Peyer's patch (tissue), 4 donors: ENCODE data around the gene TM4SF18. TPM values are rescaled to one million over a fixed set of nuclear protein-coding genes. Genes with fewer than 3 reads are reported as not detected.
A peak's percentile ranks its signal among the peaks of the same experiment; 100 is the strongest.

Source experiments
- DNase-seq, 3 donors: peaks; one replicate each; pipeline ENCODE4 v3.0.0-alpha.2; 2017 to 2019
- H3K27ac ChIP-seq, 4 donors: fragments of 200-600 bp; sonication (generic); one replicate each; pipeline ENCODE4 v1.5.1; 2016 to 2019
- H3K27me3 ChIP-seq, 2 donors: fragments of 200-600 bp; sonication (generic); one replicate each; pipeline ENCODE4 v1.5.1; 2019
- H3K36me3 ChIP-seq, 3 donors: fragments of 200-600 bp; sonication (generic); one replicate each; pipeline ENCODE4 v1.5.1; 2016 to 2019
- H3K4me1 ChIP-seq, 4 donors: fragments of 200-600 bp; sonication (generic); one replicate each; pipeline ENCODE4 v1.5.1; 2016 to 2019
- H3K4me3 ChIP-seq, 4 donors: fragments of 200-600 bp; sonication (generic); 1 replicate in 3 of 4; 2 replicates in 1 of 4; pipeline ENCODE4 v1.5.1; 2016 to 2019; ENCODE audit warnings: mild to moderate bottlenecking in 1 of 4
- H3K9me3 ChIP-seq, 4 donors: fragments of 200-600 bp; sonication (generic); one replicate each; pipeline ENCODE4 v1.5.1; 2016 to 2019; ENCODE audit warnings: mild to moderate bottlenecking in 1 of 4
- POLR2A ChIP-seq, 2 donors: fragments of 450-650 bp; IDR thresholded peaks; one replicate each; pipeline ENCODE4 v1.5.1; 2017; ENCODE audit warnings: antibody characterized with exemption in 2 of 2, mild to moderate bottlenecking in 2 of 2, moderate library complexity in 2 of 2
- total RNA-seq, 4 donors: library from RNA; depleted of rRNA; stranded (reverse); fragments of >200 nt; gene quantifications; one replicate each; pipeline ENCODE4 v1.1.0, GENCODE V29; 2016
- TF ChIP-seq, protein P1 (sequence below), 6 experiments: fragments of 450-650 bp in 4 of 6; fragments of 200-600 bp in 2 of 6; sonication (generic) in 1 of 6; IDR thresholded peaks; one replicate each; pipeline ENCODE4 v1.5.1; 2017 to 2019; ENCODE audit warnings: antibody characterized with exemption in 6 of 6, mild to moderate bottlenecking in 3 of 6, moderate library complexity in 1 of 6

TM4SF18 gene
- total RNA-seq, 4 donors from 2014 or later = 1.1 to 6.6 (median 3.3) TPM

DNA sequence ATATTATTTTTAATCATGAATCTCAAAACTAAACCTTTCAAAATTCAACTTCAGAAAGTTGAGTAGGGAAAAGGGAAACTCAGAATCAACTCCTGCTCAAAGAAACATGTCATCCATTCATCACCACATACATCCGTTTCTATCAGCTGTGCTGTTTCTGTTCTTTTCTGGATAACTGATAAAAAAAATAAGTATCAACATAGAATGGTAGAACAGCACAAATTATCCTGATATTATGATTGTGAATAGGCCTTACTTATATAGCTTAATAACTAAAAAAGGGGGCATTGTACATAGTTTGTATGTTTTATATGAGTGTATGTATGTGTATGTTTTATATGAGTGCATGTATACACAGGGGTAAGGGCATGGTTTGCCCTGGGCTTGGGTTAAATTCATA lies 41.0 kb upstream of the TM4SF18 start:
- DNase-seq = no peak
- Histone ChIP-seq H3K4me1 (peaks cover 0 to 30% (median 0%) of the 10 kb centered on the region in 4 donors), H3K4me3 (peak overlapping the region in 1 of 4 donors; percentile 43), H3K36me3 (no peaks in the 10 kb centered on the region), H3K9me3 (no peaks in the 10 kb centered on the region), H3K27ac (no peak overlapping the region), H3K27me3 (no peaks in the 10 kb centered on the region)
- no peak for TF ChIP-seq POLR2A (IDR thresholded peaks at IDR 0.05)
- TF ChIP-seq, protein P1, sequence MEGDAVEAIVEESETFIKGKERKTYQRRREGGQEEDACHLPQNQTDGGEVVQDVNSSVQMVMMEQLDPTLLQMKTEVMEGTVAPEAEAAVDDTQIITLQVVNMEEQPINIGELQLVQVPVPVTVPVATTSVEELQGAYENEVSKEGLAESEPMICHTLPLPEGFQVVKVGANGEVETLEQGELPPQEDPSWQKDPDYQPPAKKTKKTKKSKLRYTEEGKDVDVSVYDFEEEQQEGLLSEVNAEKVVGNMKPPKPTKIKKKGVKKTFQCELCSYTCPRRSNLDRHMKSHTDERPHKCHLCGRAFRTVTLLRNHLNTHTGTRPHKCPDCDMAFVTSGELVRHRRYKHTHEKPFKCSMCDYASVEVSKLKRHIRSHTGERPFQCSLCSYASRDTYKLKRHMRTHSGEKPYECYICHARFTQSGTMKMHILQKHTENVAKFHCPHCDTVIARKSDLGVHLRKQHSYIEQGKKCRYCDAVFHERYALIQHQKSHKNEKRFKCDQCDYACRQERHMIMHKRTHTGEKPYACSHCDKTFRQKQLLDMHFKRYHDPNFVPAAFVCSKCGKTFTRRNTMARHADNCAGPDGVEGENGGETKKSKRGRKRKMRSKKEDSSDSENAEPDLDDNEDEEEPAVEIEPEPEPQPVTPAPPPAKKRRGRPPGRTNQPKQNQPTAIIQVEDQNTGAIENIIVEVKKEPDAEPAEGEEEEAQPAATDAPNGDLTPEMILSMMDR (IDR thresholded peaks at IDR 0.05) = no peak

DNA sequence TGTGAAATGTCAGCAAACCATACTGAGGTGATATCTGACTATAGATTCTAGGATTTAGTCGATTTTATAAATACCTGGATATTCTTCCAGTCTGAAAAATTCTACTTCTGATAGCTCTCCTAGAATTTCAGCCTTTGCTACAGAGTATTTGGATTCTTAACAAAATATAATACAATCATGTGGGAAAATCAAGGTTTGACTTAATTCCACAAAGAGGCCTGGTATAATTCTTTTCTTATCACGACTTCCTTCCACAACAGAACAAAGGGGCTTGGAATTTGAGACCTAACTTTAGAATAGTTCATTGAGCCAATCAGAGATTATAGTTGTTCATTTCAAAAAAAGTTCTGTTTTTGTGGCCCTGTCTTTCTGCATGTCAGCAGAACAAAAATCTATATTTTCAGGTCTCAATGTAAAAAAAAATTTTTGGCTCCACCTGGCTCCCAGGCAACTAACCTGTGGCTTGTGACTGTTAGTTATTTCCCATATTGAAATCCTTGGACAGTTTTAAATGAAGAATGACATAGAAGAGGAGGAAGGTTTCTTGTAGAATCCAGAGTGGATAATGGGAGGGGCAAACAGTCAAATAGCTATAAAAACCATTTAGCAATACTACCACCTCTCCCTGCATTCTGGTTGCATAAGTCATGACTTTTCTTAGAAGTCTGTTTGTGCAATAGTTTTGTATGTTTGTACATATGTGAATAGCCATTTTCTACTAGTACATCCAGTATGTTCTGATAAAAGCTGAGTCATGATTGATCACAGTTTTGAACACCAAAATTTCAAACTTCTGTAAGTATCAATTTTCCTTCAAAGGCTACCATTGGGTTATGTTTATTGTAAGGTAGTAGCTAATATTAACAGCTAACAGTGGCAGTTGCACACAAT lies 40.0 kb upstream of the TM4SF18 start:
- no peak for TF ChIP-seq POLR2A (IDR thresholded peaks at IDR 0.05)
- TF ChIP-seq, protein P1 (IDR thresholded peaks at IDR 0.05) = no peak
- Histone ChIP-seq H3K27ac (peak overlapping the region in 1 of 4 donors; percentile 47), H3K9me3 (no peaks in the 10 kb centered on the region), H3K4me1 (peaks cover 0 to 35% (median 0%) of the 10 kb centered on the region in 4 donors), H3K27me3 (no peaks in the 10 kb centered on the region), H3K4me3 (peak overlapping the region in 1 of 4 donors; percentile 0), H3K36me3 (no peaks in the 10 kb centered on the region)
- DNase-seq = no peak

DNA sequence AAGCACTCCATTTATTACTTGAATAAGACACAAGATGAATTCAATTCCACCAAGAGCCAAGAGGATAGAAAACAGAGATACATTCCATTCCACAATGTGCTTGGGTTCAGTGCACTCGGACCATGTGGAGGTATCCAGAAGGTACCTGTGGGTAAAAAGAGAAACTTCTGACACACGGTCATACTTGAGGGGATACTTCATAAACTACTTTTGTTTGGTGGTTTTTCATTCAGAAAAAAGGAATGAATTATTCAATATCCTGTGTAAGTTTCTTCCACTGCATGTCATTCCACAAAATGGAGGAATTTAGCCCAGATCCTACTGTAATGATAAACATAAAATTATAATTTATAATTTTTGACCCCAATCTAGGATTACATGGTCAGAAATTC lies 38.3 kb upstream of the TM4SF18 start:
- Histone ChIP-seq H3K36me3 (no peaks in the 10 kb centered on the region), H3K27me3 (no peaks in the 10 kb centered on the region), H3K9me3 (no peaks in the 10 kb centered on the region), H3K4me1 (peaks cover 0 to 24% (median 0%) of the 10 kb centered on the region in 4 donors), H3K4me3 (no peak overlapping the region), H3K27ac (peak overlapping the region in 2 of 4 donors; percentile 22 to 26)
- TF ChIP-seq, protein P1 (IDR thresholded peaks at IDR 0.05) = no peak
- no peak for TF ChIP-seq POLR2A (IDR thresholded peaks at IDR 0.05)
- DNase-seq = no peak

DNA sequence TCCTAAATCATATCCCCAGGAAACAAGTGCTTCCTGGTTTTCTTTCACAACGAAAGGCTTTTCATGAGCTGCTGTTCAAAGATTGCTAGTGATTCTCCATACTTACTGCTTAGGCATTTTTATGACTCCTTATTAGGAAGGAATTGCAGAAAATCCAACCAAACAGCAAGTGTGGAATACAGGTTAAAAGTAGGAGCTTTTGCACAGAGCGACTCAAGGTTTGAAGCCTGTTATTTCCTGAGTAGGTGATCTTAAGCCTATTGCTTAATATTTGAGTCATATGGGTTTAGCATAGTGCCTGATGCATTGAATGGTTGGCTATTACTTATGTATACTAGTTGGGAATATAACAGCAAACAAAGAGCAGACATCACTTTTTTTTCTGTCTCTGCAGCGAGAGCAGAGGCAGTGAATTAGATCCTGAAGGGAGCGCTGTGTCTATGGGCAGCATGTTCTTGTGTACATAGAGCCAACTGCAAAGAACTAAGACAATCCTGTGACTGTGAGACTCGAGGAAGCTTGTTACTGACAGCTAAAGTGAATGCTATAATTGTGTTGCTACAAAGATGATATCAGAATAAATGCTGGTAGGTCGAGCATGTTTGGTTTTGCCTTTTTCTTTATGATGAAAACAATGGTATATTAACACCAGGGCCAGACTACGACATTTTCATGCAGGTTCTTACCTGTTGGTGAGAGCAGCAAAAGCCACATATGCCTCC lies 37.7 kb upstream of the TM4SF18 start:
- DNase-seq = no peak
- peaks cover 0 to 24% (median 0%) of the 10 kb centered on the region in 4 donors for H3K4me1 ChIP-seq
- H3K27ac ChIP-seq = peak overlapping the region in 2 of 4 donors; percentile 22 to 26
- H3K4me3 ChIP-seq = no peak overlapping the region
- no peaks in the 10 kb centered on the region for H3K36me3 ChIP-seq
- no peaks in the 10 kb centered on the region for H3K9me3 ChIP-seq
- H3K27me3 ChIP-seq = no peaks in the 10 kb centered on the region
- TF ChIP-seq, protein P1 (IDR thresholded peaks at IDR 0.05) = peak in 1 of 6 experiments; percentile 3
- no peak for TF ChIP-seq POLR2A (IDR thresholded peaks at IDR 0.05)

DNA sequence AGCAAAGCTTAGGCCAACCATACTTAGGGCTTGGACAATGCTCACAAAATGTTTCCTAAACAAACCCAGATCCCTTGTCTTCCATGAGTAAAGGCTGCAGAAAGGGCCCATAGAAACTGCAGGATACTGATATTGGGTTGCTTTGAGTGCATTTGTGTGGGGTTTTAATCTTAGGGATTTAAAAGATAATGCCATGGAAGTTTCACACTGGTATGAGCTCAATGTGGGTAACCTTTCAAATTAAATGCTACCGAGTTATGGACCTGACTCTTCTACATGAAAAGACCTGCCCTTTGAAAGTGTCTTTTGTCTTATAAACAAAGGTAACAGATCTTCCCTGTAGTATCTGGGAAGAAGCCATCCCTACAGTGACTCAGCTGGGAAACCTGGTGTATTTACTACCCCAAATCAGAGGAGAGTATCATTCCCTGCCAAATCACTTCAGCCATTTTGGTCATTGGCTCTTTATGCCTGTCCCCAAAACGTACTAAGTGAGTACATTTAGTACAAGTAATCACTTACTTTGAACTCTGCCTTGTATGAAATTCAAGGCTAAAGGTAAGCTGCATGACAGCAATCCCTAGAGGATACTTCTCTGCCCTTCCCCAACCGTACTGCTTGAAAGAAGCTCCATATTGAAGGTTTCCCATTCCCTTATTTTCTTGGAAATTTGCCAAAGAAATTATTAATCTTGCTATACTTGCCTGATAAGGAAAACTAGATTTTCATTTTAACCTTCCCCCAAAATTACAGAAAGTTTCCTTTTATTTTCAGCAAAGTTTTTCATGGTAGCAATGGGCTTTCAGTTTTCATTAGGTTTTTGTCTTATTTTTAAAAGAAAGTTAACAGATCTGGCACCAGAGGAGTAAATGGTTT lies 36.8 kb upstream of the TM4SF18 start:
- Histone ChIP-seq H3K9me3 (no peaks in the 10 kb centered on the region), H3K4me3 (no peak overlapping the region), H3K4me1 (peaks cover 0 to 24% (median 0%) of the 10 kb centered on the region in 4 donors), H3K27ac (peak overlapping the region in 2 of 4 donors; percentile 22 to 60), H3K27me3 (no peaks in the 10 kb centered on the region), H3K36me3 (no peaks in the 10 kb centered on the region)
- DNase-seq = no peak
- TF ChIP-seq, protein P1 (IDR thresholded peaks at IDR 0.05) = no peak
- no peak for TF ChIP-seq POLR2A (IDR thresholded peaks at IDR 0.05)
